ENCODE results near the gene RAB11A. TPM values are rescaled to one million over a fixed set of nuclear protein-coding genes. Genes with fewer than 3 reads are reported as not detected.
A peak's percentile ranks its signal among the peaks of the same experiment; 100 is the strongest.
"Not testable (repeated sequence)": the region's sequence is repeated elsewhere in the genome, so short reads cannot be mapped to it uniquely, and the experiment has no call there.

The RAB11A gene
- total RNA-seq, 1 experiment from 2014 or later, result 200 TPM

DNA sequence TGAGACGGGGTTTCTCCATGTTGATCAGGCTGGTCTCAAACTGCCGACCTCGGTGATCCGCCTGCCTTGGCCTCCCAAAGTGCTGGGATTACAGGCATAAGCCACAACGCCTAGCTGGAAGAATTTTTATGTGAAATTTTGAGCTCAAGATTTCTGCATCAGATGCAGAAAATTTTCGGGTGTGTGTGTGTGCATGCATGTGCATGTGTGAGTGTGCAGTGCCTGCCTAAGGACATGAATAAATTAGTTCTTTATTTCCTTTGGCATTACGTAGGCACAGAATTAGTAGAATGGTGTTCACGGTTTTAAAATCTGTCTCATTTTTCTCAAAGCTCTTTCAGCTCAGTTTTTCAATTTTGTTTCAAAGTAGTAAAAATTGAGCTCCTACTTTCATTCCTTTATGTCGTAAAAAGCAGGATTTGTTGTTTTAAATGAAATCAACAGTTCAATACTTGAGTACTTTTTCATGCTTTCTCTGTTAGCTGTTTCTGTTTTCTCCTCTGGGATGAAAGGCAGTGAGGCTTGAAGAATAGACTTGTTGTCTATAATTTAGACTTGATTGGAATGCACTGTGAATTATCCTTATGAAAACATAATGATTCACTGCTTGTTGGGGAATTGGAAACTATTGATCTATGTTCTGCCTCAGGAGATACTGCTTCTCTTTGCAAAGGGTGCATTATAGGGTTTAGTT is 23.3 kb upstream of the RAB11A start:
- no peak for DNase-seq (ENCODE audit: low read depth)

DNA sequence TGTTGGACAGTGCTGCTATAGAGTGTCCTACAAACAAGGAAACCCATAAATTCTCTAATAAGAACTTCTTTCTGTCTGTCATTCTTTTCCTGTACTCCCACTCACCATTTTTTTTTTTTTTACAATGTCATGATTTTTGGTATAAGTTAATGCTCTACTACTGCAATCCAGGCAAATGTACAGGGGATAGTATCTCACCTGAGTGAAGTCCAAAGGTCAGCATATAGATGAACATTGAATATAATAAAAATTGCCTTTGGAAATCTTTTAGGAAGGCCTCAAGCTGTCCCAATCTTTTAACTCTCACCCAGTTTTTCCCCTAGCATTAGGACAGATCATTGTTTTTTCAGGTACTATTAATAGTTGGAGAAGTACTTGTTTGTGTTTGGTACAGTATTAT is 21.3 kb upstream of the RAB11A start:
- DNase-seq (ENCODE audit: low read depth), result no peak

DNA sequence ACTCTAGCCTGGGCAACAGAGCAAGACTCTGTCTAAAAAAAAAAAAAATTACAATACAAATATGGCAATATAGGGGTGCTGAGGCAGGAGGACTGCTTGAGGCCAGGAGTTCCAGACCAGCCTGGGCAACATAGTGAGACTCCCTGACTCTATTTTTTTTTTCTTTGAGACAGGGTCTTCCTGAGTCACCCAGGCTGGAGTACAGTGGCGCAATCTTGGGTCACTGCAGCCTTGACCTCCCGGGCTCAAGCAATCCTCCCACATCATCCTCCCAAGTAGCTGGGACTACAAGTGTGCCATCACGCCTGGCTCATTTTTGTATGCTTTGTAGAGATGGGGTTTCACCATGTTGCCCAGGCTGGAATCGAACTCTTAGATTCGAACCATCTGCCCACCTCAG is 17.3 kb upstream of the RAB11A start:
- DNase-seq (ENCODE audit: low read depth), result no peak

DNA sequence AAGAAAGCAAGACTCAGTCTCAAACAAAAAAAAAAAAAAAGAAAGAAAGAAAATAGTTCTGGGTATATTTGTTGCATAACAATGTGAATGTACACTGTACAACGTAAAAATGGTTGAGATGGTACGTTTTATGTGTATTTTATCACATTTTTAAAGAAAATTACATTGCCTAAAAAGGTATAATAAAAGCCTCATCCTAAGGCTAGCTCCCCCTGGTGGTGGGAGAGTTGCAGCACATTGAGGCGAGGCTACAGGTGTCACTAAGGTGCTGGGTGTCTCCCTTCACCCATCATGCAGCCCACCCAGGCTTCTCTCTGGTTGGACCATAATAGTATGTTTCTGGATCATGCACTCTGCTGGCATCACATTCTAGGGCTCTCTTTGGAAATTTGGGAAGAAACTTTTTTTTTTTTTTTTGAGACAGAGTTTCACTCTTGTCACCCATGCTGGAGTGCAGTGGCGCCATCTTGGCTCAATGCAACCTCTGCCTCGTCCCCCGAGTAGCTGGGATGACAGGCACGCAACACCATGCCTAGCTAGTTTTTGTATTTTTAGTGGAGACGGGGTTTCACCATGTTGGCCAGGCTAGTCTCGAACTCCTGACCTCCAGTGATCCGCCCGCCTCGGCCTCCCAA is 12.4 kb upstream of the RAB11A start:
- DNase-seq (ENCODE audit: low read depth), result peak; percentile 60

DNA sequence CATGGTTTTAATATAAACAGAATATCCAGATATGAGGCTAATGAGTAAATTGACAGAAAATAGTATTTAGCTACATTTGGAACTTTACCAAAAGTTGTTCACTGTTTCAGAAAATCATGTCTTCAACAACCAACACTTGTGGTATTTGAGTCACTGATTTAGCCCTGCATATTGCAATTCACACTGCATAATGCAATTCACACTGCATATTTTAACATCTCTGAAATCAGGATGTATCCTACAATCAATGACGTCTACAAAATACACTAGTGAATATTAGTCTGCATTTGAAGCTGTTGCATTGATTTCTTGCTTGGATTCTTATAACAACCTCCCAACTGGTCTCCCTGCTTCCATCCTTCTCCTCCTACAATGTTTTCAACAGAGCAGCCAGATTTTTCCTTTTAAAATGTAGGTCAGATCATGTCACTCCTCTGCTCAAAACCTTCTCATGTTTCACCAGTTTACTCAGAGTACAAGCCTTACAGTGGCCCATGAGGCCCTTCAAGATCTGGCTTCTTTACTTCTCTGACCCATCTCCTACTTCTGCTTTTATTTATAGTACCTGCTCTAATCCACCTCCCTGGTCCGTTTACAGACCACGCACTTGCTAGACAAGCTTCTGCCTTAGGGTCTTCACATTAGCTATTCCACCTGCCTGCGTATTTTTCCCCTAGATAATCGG is 11.4 kb upstream of the RAB11A start:
- DNase-seq (ENCODE audit: low read depth), result no peak

DNA sequence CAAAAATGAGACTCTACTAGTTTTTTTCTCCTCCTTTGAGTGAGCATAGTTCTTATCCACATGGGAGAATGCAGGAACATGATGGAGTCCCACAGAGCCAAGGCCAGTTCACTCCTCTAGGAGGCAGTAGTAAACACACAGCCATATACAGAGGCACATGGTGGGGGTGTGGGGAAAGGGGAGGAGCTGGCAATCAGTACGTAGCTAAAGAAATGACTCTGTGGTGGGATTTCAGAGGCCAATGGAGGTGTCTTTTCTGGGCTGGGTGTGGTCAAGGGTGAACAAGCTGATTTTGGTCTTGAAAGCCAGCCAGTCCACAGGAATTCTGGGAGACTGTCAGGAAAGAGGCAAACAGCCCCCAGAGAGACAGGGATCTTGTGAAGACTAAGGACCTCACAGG is 6.6 kb upstream of the RAB11A start:
- peak; percentile 79 for DNase-seq (ENCODE audit: low read depth)

DNA sequence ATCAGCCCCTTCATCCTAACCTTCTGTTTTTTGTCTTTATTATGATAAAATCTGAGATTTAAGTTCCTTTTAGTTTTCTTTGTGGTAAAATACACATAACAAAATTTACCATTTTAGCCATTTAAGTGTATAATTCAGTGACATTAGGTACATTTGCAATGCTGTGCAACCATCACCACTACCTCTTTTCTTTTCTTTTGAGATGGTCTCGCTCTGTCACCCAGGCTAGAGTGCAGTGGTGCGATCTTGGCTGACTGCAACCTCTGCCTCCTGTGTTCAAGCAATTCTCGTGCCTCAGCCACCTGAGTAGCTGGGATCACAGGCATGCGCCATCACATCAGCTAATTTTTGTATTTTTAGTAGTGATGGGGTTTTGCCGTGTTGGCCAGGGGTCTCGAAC is 6.2 kb upstream of the RAB11A start:
- DNase-seq (ENCODE audit: low read depth), result no peak

DNA sequence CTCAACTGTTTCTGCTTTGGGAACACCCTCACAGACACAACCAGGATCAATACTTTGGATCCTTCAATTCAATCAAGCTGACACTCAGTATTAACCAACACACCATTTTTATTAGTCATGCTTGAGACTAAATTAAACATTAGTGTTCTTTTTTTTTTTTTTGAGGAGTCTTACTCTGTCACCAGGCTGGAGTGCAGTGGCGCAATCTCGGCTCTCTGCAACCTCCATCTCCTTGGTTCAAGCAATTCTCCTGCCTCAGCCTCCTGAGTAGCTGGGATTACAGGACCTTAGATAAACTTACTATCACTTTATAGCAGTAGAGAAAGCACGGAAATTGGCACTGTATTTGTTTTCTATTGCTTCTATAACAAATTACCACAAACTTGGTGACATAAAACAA is 2.0 kb upstream of the RAB11A start:
- no peak for DNase-seq (ENCODE audit: low read depth)

DNA sequence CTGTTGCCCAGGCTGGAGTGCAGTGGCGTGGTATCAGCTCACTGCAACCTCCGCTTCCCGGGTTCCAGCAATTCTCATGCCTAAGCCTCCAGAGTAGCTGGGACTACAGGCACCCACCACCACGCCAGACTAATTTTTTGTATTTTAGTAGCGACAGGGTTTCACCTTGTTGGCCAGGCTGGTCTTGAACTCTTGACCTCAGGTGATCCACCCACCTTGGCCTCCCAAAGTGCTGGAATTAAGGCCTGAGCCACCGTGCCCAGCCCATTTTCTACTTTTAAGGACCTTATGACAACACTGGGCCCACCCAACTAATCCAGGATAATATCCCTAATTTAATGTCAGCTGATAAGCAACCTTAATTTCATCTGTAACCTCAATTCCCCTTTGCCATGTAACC is 1.4 kb upstream of the RAB11A start:
- not testable (repeated sequence) for DNase-seq (ENCODE audit: low read depth)

DNA sequence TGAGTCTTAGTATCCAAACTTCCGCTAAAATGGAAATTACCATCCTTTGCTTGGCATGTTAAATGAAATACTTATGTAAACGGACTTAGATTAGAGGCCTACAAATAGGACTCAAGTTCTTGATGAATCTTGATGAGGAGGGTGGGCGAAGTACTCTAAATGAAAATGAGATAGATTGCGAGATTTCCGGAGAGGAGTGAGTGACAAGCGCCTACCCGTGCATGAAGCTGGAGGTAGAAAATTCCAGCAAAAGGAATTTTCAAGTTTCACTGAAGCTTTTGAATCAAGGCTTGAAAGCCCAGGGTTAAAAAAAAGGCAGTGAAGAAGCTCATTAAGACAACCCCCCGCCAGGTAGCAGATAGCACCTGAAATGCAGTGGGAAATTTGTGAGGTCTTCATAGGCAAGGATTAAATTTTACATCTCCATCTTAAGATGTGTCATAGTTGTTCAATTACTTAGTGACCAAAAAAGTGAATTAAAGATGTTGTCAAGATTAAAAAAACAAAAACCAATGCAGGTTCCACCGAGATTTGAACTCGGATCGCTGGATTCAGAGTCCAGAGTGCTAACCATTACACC is 655 bp upstream of the RAB11A start:
- no peak for DNase-seq (ENCODE audit: low read depth)

DNA sequence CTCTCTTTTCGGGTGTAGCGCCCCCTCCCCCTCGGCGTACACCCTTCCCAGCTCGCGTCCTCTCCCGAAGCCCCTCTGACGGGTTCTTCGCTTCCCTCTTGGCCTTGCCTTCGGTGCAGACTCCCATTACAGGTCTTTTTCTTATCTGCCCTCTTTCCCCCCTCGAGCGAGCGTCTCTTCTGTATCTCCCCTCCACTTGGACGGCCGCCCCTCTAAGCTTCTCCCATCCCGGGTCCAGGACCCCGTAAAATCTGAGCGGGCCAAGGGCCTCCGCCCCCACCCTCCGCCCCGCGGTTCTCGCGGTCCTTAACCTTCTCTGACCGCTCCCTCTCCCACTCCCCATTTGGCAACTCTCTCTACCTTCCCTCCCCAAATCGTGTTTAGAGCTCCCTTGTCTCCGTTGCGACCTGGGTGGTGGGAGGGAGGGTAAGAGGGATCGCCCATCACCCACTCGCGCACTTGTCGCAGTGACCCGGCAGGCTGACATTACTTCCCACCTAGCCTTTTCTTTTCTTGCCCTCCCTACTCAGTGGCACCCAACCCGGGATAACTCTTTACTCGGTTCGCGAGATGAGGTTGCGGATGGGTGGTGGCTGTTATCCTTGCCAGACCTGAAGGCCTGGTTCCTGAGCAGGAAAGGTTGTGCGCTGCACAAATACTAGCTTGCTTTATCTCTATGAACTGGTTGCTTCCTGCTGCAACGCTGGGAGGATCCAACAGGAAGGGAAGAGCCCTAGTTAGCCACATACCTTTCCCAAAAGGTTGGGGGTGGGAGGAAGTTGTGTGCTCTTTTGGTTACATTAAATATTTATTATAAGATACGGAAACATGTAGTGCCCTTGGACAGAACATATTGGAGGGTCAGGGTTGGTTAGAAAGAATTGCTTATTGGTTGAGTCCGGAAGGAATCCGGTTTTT is 922 bp downstream of the RAB11A start:
- peak; percentile 50 for DNase-seq (ENCODE audit: low read depth)

DNA sequence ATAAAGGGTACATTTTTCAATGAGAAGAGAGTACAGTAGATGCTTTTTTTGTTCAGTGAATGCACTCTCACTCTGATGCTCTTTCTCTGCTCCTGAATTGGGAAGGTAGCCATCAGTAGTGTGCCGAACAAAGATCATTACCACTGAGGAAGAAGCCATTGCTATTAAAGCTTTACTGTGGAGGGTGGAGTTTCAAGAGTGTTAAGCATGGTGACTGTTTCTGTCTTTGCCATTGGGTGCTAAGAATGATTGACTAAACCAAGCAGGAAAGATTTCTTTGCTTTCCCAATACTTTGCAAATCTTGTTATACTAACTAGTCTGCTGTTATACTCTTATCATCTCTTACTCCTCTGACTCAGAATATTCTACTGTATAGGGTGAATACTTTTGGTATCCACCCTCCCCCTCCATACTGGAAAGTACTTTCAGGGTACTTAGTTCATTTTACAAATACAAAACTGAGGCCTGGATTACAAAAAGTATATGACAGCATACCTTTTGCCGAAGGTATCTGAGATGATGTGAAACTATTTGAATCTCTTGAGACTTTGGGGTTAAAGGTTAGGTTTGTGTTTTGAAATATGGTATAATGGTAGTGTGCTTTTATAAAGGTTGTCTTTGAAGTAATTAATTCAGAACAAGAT is 1.7 kb downstream of the RAB11A start:
- peak; percentile 11 for DNase-seq (ENCODE audit: low read depth)

DNA sequence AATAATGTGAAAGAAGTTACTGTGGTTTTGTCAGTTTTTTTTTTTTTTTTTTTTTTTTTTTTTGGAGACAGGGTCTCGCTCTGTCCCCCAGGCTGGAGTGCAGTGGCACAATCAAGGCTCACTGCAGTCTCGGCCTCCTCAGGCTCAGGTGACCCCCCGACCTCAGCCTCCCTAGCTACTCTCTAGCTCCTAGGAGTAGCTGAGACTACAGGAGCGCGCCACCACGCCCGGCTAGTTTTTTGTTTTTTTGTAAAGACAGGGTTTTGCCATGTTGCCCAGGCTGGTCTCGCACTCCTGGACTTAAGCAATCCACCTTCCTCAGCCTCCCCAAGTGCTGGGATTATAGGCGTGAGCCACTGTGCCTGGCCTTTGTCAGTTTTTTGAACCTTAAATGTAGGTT is 2.6 kb downstream of the RAB11A start:
- DNase-seq (ENCODE audit: low read depth), result not testable (repeated sequence)

DNA sequence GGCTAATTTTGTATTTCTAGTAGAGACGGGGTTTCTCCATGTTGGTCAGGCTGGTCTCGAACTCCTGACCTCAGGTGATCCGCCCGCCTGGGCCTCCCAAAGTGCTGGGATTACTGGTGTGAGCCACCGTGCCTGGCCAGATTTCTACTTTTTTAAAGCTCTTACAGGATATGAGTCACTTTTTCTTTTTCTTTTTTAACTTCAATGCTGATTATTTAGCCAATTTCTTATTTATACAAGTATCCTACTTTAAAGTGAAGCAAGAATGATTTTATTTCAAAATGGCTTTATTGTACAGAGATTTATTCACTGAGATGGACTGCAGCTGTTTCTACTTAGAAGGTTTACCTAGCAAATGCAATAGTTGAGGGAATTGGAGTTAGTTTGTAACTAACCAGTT is 3.3 kb downstream of the RAB11A start:
- DNase-seq (ENCODE audit: low read depth), result not testable (repeated sequence)

DNA sequence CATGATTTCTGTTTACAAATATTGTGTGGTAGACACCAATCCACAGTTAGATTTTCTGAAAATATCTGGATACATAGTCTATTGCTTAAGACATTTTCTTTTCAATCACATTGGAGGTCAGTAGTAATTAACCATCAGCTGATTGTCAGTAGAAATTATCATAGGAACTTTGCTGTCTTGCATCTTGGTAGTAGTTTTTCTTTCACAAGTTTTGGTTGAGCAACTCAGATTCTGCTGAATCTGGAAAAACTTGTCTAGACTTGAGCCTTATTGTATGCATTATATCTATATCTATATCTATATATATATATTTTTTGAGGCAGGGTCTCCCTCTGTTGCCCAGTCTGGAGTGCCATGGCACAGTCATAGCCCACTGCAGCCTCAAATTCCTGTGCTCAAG is 4.0 kb downstream of the RAB11A start:
- DNase-seq (ENCODE audit: low read depth), result no peak

DNA sequence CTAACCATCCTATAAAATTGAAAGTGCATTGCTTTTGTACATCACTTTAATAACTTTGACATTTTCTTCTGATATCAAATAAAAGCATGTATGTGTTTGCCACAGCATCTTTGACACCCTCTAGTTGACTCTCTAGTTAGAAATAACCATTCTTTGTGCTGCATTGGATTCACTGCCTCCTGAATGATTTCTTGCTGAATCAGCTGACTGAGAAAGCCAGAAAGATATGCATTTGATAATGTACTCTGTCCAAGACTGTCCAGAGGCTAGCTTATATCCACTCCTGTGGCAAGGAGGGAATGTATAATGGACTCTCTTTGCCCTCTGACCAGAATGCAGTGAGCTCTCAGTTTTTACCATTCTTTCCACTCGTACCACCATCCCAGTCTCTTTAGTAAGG is 6.2 kb downstream of the RAB11A start:
- no peak for DNase-seq (ENCODE audit: low read depth)

DNA sequence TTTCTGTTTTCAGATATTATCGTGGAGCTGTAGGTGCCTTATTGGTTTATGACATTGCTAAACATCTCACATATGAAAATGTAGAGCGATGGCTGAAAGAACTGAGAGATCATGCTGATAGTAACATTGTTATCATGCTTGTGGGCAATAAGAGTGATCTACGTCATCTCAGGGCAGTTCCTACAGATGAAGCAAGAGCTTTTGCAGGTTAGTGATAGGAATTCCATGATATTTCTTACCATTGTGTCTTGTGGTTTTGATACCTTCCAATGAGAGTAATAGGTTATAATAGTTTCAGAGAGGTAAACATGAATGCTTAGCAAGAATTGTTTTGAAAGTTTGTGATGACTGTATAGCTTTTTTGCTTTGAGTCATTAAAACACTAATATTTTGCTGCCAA is 8.5 kb downstream of the RAB11A start:
- no peak for DNase-seq (ENCODE audit: low read depth)

DNA sequence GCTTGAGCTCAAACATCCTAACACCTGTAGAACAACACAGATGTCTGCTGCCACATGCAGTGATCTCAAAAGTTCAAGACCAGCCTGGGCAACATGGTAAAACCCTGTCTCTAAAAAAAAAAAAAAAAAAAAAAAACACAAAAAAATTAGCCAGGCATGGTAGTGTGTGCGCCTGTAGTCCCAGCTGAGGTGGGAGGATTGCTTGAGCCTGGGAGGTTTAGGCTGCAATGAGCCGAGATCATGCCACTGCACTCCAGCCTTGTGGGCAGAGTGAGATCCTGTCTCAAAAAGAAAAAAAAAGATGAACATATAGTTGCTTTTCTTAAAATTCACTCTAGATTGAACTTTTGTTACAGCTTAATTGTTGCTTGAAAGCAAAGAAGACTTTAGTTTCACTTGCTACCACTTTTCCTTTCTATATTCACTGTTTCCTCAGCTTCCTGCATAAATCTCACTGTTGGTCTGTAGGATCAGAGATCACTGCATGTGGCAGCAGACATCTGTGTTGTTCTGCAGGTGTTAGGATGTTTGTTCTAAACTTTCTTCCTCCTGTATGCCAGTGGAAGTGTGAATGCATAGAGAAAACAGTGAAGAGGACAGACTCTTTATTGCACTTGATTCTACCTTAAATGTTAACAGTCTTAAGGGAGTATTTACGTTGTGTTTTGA is 12.6 kb downstream of the RAB11A start:
- no peak for DNase-seq (ENCODE audit: low read depth)

DNA sequence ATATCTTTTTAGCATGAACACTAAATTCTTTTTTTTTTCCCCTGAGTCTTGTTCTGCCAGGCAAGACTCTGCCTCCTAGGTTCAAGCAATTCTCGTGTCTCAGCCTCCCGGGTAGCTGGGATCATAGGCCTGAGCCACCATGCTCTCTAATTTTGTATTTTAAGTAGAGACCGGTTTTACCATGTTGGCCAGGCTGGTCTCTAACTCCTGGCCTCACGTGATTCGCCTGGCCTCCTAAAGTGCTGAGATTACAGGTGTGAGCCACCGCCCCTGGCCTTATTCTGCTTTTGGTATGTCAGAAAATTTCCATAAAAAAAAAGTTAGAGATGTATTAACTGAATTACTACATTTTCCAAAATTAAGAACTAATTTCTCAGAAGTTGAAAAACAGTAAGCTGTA is 14.3 kb downstream of the RAB11A start:
- no peak for DNase-seq (ENCODE audit: low read depth)

DNA sequence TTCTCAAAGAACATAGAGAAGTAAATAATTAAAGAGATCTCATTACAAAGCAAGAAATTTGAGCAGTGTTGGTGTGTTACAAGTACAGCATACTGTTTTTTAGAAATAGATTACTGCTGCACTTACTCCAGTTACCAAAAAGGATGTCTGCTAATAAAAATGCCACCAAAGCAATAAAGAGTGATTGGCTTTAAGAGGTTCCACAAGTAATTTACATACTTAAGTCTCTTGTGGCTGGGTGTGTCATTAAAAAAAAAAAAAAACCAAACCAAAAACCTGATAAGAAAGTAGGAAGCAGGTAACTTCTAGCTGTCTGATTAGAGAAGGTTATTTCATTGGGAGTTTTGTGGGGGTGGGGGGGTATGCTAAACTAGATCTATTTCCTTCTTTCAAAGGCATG is 15.2 kb downstream of the RAB11A start:
- DNase-seq (ENCODE audit: low read depth), result no peak
